Activated CD8-positive, alpha-beta T cell treated with anti-CD3 and anti-CD28 coated beads for 36 hours (primary cell): ENCODE results near the gene LTB. TPM values are rescaled to one million over a fixed set of nuclear protein-coding genes. Genes with fewer than 3 reads are reported as not detected.

Source experiments
- ATAC-seq: fragments of 200-7000 bp; cut with Tn5 transposase; one replicate; pipeline ENCODE4 v1.10.0; 2021; ENCODE audit warnings: mild to moderate bottlenecking, moderate library complexity
- CTCF ChIA-PET: fragments of 350-600 bp; sonication (Branson Sonifier 250); formaldehyde crosslinking; loops from one replicate; lab custom pipeline; 2021; ENCODE audit warnings: antibody characterized with exemption; lab: Charles Lee
- POLR2A ChIA-PET: fragments of 350-600 bp; sonication (Branson Sonifier 250); formaldehyde crosslinking; loops from one replicate; lab custom pipeline; 2021; ENCODE audit warnings: antibody characterized with exemption; lab: Charles Lee
- DNase-seq: peaks from one replicate; pipeline ENCODE4 v3.0.0-alpha.2; 2020
- H3K27ac Mint-ChIP-seq: one replicate; pipeline ENCODE4 v1.8.0; 2021; ENCODE audit warnings: mild to moderate bottlenecking, mixed read lengths
- H3K27me3 Mint-ChIP-seq: one replicate; pipeline ENCODE4 v1.8.0; 2021; ENCODE audit warnings: mixed read lengths
- H3K36me3 Mint-ChIP-seq: one replicate; pipeline ENCODE4 v1.8.0; 2021; ENCODE audit warnings: low read depth, mixed read lengths
- H3K4me1 Mint-ChIP-seq: one replicate; pipeline ENCODE4 v1.8.0; 2021; ENCODE audit warnings: low read depth, mixed read lengths
- H3K4me3 Mint-ChIP-seq: one replicate; pipeline ENCODE4 v1.8.0; 2021; ENCODE audit warnings: mild to moderate bottlenecking, moderate library complexity, mixed read lengths
- H3K9me3 Mint-ChIP-seq: one replicate; pipeline ENCODE4 v1.8.0; 2021; ENCODE audit warnings: mixed read lengths
- CTCF ChIP-seq: fragments of 200-600 bp; IDR thresholded peaks from one replicate; pipeline ENCODE4 v1.8.0; 2022; ENCODE audit warnings: antibody characterized with exemption, mild to moderate bottlenecking
- intact Hi-C: fragments of 100-400 bp; cut with micrococcal nuclease; formaldehyde crosslinking; loops from one replicate; pipeline ENCODE4 v1.10.0; 2022
- total RNA-seq, 2 experiments: library from RNA; stranded (reverse); gene quantifications; one replicate each; pipeline ENCODE4 v1.2.3, GENCODE V29; 2021

LTB gene
- total RNA-seq, 2 experiments from 2014 or later: 368 to 375 TPM

DNA sequence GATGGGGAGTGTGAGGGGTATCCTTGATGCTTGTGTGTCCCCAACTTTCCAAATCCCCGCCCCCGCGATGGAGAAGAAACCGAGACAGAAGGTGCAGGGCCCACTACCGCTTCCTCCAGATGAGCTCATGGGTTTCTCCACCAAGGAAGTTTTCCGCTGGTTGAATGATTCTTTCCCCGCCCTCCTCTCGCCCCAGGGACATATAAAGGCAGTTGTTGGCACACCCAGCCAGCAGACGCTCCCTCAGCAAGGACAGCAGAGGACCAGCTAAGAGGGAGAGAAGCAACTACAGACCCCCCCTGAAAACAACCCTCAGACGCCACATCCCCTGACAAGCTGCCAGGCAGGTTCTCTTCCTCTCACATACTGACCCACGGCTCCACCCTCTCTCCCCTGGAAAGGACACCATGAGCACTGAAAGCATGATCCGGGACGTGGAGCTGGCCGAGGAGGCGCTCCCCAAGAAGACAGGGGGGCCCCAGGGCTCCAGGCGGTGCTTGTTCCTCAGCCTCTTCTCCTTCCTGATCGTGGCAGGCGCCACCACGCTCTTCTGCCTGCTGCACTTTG lies 6.8 kb downstream of the LTB start, which contains the start of gene TNF:
Gene TNF, plus strand, starts transcription at position 231 of the 567 bp plus-strand sequence. Its CDS starts 177 bp downstream, at position 408.
- ATAC-seq (peak; percentile 21), DNase-seq (peak; percentile 87)
- ChIA-PET CTCF (interaction anchor here (1.9 to 56.2 kb wide), 3 partner anchors 14 to 41 kb away, joined by 5 to 2542 read pairs (median 2542); partner anchors contain the start of genes ATP6V1G2, DDX39B, LST1 and LTA), POLR2A (interaction anchor here (0.6 to 35.7 kb wide), 12 partner anchors 5 to 334 kb away, joined by 3 to 1181 read pairs (median 8); partner anchors contain the start of genes ABHD16A, ATP6V1G2, BAG6 and DDX39B)
- intact Hi-C loops: loop anchor here (2.0 kb wide), 1 partner anchor 17 kb away; no protein-coding TSS in a partner anchor
- Mint-ChIP-seq H3K27me3 (no peaks in the 10 kb centered on the region), H3K4me3 (peak within 1 kb of the TSS; percentile 96), H3K4me1 (peaks cover 54% of the 10 kb centered on the region), H3K36me3 (peaks cover 68% of the 10 kb centered on the region), H3K27ac (peak within 1 kb of the TSS; percentile 97), H3K9me3 (no peaks in the 10 kb centered on the region)
- TF ChIP-seq CTCF: no peak

- ATAC-seq (no peak), DNase-seq (peak; percentile 53)
- Mint-ChIP-seq H3K36me3 (peaks cover 62% of the 10 kb centered on the region), H3K27me3 (no peaks in the 10 kb centered on the region), H3K27ac (peak overlapping the region; percentile 97), H3K4me3 (peak overlapping the region; percentile 96), H3K4me1 (peaks cover 58% of the 10 kb centered on the region), H3K9me3 (no peaks in the 10 kb centered on the region)
- ChIA-PET CTCF (interaction anchor here (1.1 to 56.2 kb wide), 4 partner anchors 13 to 87 kb away, joined by 3 to 2542 read pairs (median 1274); partner anchors contain the start of genes ATP6V1G2, DDX39B, LST1 and LTA), POLR2A (interaction anchor here (0.6 to 35.7 kb wide), 15 partner anchors 4 to 335 kb away, joined by 3 to 1181 read pairs (median 4); partner anchors contain the start of genes ATP6V1G2, BAG6, C6orf47 and DDX39B)
- TF ChIP-seq CTCF: no peak
- intact Hi-C loops: loop anchor here (2.0 kb wide), 1 partner anchor 16 kb away; no protein-coding TSS in a partner anchor
Observed at GRCh38 chr6:31574106-31575061, 7.8 kb downstream of the LTB start.

DNA sequence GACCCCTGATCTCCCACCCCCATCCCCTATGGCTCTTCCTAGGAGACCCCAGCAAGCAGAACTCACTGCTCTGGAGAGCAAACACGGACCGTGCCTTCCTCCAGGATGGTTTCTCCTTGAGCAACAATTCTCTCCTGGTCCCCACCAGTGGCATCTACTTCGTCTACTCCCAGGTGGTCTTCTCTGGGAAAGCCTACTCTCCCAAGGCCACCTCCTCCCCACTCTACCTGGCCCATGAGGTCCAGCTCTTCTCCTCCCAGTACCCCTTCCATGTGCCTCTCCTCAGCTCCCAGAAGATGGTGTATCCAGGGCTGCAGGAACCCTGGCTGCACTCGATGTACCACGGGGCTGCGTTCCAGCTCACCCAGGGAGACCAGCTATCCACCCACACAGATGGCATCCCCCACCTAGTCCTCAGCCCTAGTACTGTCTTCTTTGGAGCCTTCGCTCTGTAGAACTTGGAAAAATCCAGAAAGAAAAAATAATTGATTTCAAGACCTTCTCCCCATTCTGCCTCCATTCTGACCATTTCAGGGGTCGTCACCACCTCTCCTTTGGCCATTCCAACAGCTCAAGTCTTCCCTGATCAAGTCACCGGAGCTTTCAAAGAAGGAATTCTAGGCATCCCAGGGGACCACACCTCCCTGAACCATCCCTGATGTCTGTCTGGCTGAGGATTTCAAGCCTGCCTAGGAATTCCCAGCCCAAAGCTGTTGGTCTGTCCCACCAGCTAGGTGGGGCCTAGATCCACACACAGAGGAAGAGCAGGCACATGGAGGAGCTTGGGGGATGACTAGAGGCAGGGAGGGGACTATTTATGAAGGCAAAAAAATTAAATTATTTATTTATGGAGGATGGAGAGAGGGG lies 8.8 kb downstream of the LTB start:
- ChIA-PET CTCF (interaction anchor here (1.1 to 56.2 kb wide), 3 partner anchors 12 to 86 kb away, joined by 3 to 2542 read pairs (median 2542); partner anchors contain the start of genes ATP6V1G2, DDX39B, LST1 and LTA), POLR2A (interaction anchor here (0.8 to 35.7 kb wide), 14 partner anchors 3 to 248 kb away, joined by 3 to 1181 read pairs (median 6); partner anchors contain the start of genes ATP6V1G2, BAG6, C6orf47 and DDX39B)
- peaks cover 58% of the 10 kb centered on the region for H3K36me3 Mint-ChIP-seq
- ATAC-seq (no peak), DNase-seq (no peak)
- H3K4me1 Mint-ChIP-seq: peaks cover 58% of the 10 kb centered on the region
- H3K4me3 Mint-ChIP-seq: peak overlapping the region; percentile 96
- no peak for TF ChIP-seq CTCF
- H3K27me3 Mint-ChIP-seq: no peaks in the 10 kb centered on the region
- peak overlapping the region; percentile 97 for H3K27ac Mint-ChIP-seq
- intact Hi-C loops: loop anchor here (2.0 kb wide), 1 partner anchor 15 kb away; no protein-coding TSS in a partner anchor
- H3K9me3 Mint-ChIP-seq: no peaks in the 10 kb centered on the region
